Measurements from ENCODE around the gene FAM20B.

GRCh38 chr1:179030683-179031082 is 5.0 kb downstream of the FAM20B start:
- TF ChIP-seq, protein P1, sequence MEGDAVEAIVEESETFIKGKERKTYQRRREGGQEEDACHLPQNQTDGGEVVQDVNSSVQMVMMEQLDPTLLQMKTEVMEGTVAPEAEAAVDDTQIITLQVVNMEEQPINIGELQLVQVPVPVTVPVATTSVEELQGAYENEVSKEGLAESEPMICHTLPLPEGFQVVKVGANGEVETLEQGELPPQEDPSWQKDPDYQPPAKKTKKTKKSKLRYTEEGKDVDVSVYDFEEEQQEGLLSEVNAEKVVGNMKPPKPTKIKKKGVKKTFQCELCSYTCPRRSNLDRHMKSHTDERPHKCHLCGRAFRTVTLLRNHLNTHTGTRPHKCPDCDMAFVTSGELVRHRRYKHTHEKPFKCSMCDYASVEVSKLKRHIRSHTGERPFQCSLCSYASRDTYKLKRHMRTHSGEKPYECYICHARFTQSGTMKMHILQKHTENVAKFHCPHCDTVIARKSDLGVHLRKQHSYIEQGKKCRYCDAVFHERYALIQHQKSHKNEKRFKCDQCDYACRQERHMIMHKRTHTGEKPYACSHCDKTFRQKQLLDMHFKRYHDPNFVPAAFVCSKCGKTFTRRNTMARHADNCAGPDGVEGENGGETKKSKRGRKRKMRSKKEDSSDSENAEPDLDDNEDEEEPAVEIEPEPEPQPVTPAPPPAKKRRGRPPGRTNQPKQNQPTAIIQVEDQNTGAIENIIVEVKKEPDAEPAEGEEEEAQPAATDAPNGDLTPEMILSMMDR (IDR thresholded peaks at IDR 0.05), result no peak
- no peak for TF ChIP-seq ZFX (IDR thresholded peaks at IDR 0.05; ENCODE audit: borderline replicate concordance)
